ENCODE data around the gene RALGDS. TPM values are rescaled to one million over a fixed set of nuclear protein-coding genes. Genes with fewer than 3 reads are reported as not detected.

RALGDS gene
- total RNA-seq, 1 experiment from 2014 or later, result 40.1 TPM

DNA sequence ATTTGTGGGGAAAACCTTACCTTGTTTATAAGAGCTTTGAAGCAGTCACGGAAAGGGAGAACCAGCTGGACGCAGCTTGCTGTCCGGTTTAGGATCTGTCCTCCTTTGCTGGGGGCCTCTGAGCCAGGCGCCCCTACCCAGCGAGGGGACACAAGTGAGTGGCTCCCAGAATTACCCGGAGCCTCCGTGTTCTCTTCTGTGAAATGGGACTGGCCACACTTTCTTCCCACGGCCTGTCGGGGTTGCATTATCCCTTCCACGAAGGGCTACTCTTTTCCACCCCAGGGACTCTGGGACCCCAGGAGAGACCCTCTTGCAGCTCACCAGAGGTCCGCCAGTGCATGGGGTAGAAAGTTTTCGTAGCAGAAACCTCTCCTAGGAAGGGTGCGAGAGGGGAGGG lies 43.2 kb upstream of the RALGDS start:
- intact Hi-C loops (cut with micrococcal nuclease; ENCODE audit: unreplicated experiment), result no loop called here
- no TSS peak for BruUV-seq (replicated peaks)
- Histone ChIP-seq H3K27me3 (replicated peaks; ENCODE audit: insufficient read depth, low read depth, low read length, poor library complexity) (no peaks in the 10 kb centered on the region), H3K4me1 (ENCODE audit: insufficient read depth, low read length, poor library complexity, severe bottlenecking) (no peaks in the 10 kb centered on the region), H3K9me3 (ENCODE audit: low read depth, low read length, poor library complexity, severe bottlenecking) (no peaks in the 10 kb centered on the region), H3K27ac (ENCODE audit: low read depth, low read length, poor library complexity, severe bottlenecking) (no peak overlapping the region), H3K36me3 (ENCODE audit: insufficient read depth, low read length, poor library complexity, severe bottlenecking) (no peaks in the 10 kb centered on the region), H3K4me3 (ENCODE audit: low read depth, low read length, poor library complexity, severe bottlenecking) (peak overlapping the region; percentile 72)
- DNase-seq (ENCODE audit: low spot score), result no peak
- ChIA-PET CTCF (no interaction called here), POLR2A (ENCODE audit: low non-redundant PET) (no interaction called here)
- TF ChIP-seq EZH2 (IDR thresholded peaks at IDR 0.05; ENCODE audit: borderline replicate concordance, low read depth, low read length, poor library complexity, severe bottlenecking) (no peak), CTCF (conservative IDR thresholded peaks at IDR 0.05; ENCODE audit: low read depth, low read length) (no peak)

- ChIA-PET POLR2A (ENCODE audit: low non-redundant PET) (no interaction called here), CTCF (no interaction called here)
- Histone ChIP-seq H3K9me3 (ENCODE audit: low read depth, low read length, poor library complexity, severe bottlenecking) (no peaks in the 10 kb centered on the region), H3K4me1 (ENCODE audit: insufficient read depth, low read length, poor library complexity, severe bottlenecking) (no peaks in the 10 kb centered on the region), H3K27ac (ENCODE audit: low read depth, low read length, poor library complexity, severe bottlenecking) (no peak within 1 kb of the TSS), H3K4me3 (ENCODE audit: low read depth, low read length, poor library complexity, severe bottlenecking) (peak within 1 kb of the TSS; percentile 72), H3K27me3 (replicated peaks; ENCODE audit: insufficient read depth, low read depth, low read length, poor library complexity) (no peaks in the 10 kb centered on the region), H3K36me3 (ENCODE audit: insufficient read depth, low read length, poor library complexity, severe bottlenecking) (no peaks in the 10 kb centered on the region)
- intact Hi-C loops (cut with micrococcal nuclease; ENCODE audit: unreplicated experiment), result no loop called here
- TF ChIP-seq EZH2 (IDR thresholded peaks at IDR 0.05; ENCODE audit: borderline replicate concordance, low read depth, low read length, poor library complexity, severe bottlenecking), result no peak
- no peak for TF ChIP-seq CTCF (conservative IDR thresholded peaks at IDR 0.05; ENCODE audit: low read depth, low read length)
- no TSS peak for BruUV-seq (replicated peaks)
- DNase-seq (ENCODE audit: low spot score), result peak; percentile 41
Observed at GRCh38 chr9:133163504-133164172, 42.6 kb upstream of the RALGDS start, which contains the start of gene GBGT1. TSS of gene GBGT1 (minus strand) at chr9:133163914. CDS start at chr9:133162412, 1,502 bp downstream.

DNA sequence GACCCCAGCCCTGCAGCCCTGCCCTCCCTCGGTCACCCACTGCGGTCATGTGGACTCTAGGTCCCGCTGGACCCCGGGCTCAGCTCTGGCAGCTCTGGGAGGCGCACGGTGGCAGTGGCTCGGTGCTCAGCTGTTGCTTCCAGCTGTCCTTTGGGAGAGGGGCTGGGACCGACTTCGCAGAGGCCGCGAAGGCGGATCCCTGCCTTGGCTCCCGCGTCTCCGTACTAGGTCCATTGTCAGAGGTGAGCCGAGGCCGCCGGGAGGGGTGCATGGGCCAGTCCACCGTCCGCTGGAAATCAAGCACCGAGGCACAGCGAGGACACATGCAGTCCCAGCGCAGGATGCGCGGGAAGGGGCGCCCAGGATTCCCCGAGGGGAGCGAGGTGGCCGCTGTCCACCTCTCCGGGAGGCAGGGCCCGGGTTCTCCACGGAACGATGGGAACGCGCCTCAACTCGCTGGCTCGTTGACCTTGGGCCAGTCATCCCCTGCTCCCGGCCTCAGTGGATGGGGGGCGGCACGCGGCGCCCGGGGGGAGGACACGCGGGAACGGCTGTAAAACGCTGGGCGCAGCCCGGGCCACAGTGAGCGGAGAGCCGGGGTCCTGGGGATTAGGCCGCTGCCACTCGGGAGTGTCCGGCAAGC lies 41.9 kb upstream of the RALGDS start:
- Histone ChIP-seq H3K4me1 (ENCODE audit: insufficient read depth, low read length, poor library complexity, severe bottlenecking) (no peaks in the 10 kb centered on the region), H3K4me3 (ENCODE audit: low read depth, low read length, poor library complexity, severe bottlenecking) (peak overlapping the region; percentile 72), H3K9me3 (ENCODE audit: low read depth, low read length, poor library complexity, severe bottlenecking) (no peaks in the 10 kb centered on the region), H3K27ac (ENCODE audit: low read depth, low read length, poor library complexity, severe bottlenecking) (no peak overlapping the region), H3K27me3 (replicated peaks; ENCODE audit: insufficient read depth, low read depth, low read length, poor library complexity) (no peaks in the 10 kb centered on the region), H3K36me3 (ENCODE audit: insufficient read depth, low read length, poor library complexity, severe bottlenecking) (no peaks in the 10 kb centered on the region)
- DNase-seq (ENCODE audit: low spot score), result no peak
- ChIA-PET CTCF (no interaction called here), POLR2A (ENCODE audit: low non-redundant PET) (no interaction called here)
- TF ChIP-seq EZH2 (IDR thresholded peaks at IDR 0.05; ENCODE audit: borderline replicate concordance, low read depth, low read length, poor library complexity, severe bottlenecking), result no peak
- no peak for TF ChIP-seq CTCF (conservative IDR thresholded peaks at IDR 0.05; ENCODE audit: low read depth, low read length)
- intact Hi-C loops (cut with micrococcal nuclease; ENCODE audit: unreplicated experiment), result no loop called here
- no TSS peak for BruUV-seq (replicated peaks)

Data from A673 (cell line).